MM.1S (cell line): ENCODE measurements around the gene EBI3.
"Not testable (repeated sequence)": the region's sequence is repeated elsewhere in the genome, so short reads cannot be mapped to it uniquely, and the experiment has no call there.

Experiments used
- DNase-seq: peaks from one replicate; pipeline ENCODE4 v3.0.0-alpha.2; 2015
- H2AFZ ChIP-seq: fragments of 300-600 bp; sonication (generic); 2 replicates; pipeline ENCODE4 v1.6.0; 2016; ENCODE audit warnings: antibody characterized with exemption, low read length
- H3F3A ChIP-seq: fragments of 300-600 bp; sonication (generic); 2 replicates; pipeline ENCODE4 v1.6.1; 2016; ENCODE audit warnings: mild to moderate bottlenecking, antibody characterized with exemption, low read length, moderate library complexity, mixed read lengths; ENCODE audit not compliant: insufficient read depth
- H3K27ac ChIP-seq: fragments of 300-600 bp; sonication (generic); 2 replicates; pipeline ENCODE4 v1.5.1; 2016; ENCODE audit warnings: mild to moderate bottlenecking, low read length
- H3K27me3 ChIP-seq: fragments of 300-600 bp; sonication (generic); replicated peaks from 2 replicates; pipeline ENCODE4 v1.6.0; 2016; ENCODE audit warnings: low read length; ENCODE audit not compliant: insufficient read depth
- H3K36me3 ChIP-seq: fragments of 300-600 bp; sonication (generic); replicated peaks from 2 replicates; pipeline ENCODE4 v1.6.1; 2016; ENCODE audit warnings: mild to moderate bottlenecking, low read length, mixed read lengths; ENCODE audit not compliant: insufficient read depth
- H3K4me1 ChIP-seq: fragments of 300-600 bp; sonication (generic); 2 replicates; pipeline ENCODE4 v1.6.1; 2016; ENCODE audit warnings: low read length, mixed read lengths
- H3K4me2 ChIP-seq: fragments of 300-600 bp; sonication (generic); 2 replicates; pipeline ENCODE4 v1.6.0; 2016; ENCODE audit warnings: low read depth, low read length
- H3K4me3 ChIP-seq: fragments of 300-600 bp; sonication (generic); 2 replicates; pipeline ENCODE4 v1.5.1; 2016; ENCODE audit warnings: low read length, mixed read lengths
- H3K79me2 ChIP-seq: fragments of 300-600 bp; sonication (generic); 2 replicates; pipeline ENCODE4 v1.6.1; 2016; ENCODE audit warnings: mixed run types, low read length, mixed read lengths
- H3K9ac ChIP-seq: fragments of 300-600 bp; sonication (generic); 2 replicates; pipeline ENCODE4 v1.6.1; 2016; ENCODE audit warnings: low read length, mixed read lengths
- H3K9me2 ChIP-seq: fragments of 300-600 bp; sonication (generic); replicated peaks from 2 replicates; pipeline ENCODE4 v1.6.1; 2016; ENCODE audit warnings: mild to moderate bottlenecking, low read length, mixed read lengths; ENCODE audit not compliant: insufficient read depth
- H3K9me3 ChIP-seq: fragments of 300-600 bp; sonication (generic); replicated peaks from 2 replicates; pipeline ENCODE4 v1.6.1; 2016; ENCODE audit warnings: mild to moderate bottlenecking, low read length, mixed read lengths; ENCODE audit not compliant: insufficient read depth
- H4K20me1 ChIP-seq: fragments of 300-600 bp; sonication (generic); 2 replicates; pipeline ENCODE4 v1.6.1; 2016; ENCODE audit warnings: mild to moderate bottlenecking, low read length, moderate library complexity, mixed read lengths; ENCODE audit not compliant: insufficient read depth
- CTCF ChIP-seq: fragments of 300-600 bp; sonication (generic); IDR thresholded peaks from 2 replicates; pipeline ENCODE4 v1.5.1; 2016; ENCODE audit warnings: antibody characterized with exemption, low read length, mixed read lengths
- EZH2 ChIP-seq: fragments of 300-600 bp; sonication (generic); optimal IDR thresholded peaks from 2 replicates; pipeline ENCODE3; 2017; ENCODE audit warnings: low read depth, mild to moderate bottlenecking, antibody characterized with exemption, low read length, mixed read lengths
- EZH2phosphoT487 ChIP-seq: fragments of 300-600 bp; sonication (generic); IDR thresholded peaks from 2 replicates; pipeline ENCODE4 v1.6.1; 2018; ENCODE audit warnings: antibody characterized with exemption, low read length

EBI3 gene

DNA sequence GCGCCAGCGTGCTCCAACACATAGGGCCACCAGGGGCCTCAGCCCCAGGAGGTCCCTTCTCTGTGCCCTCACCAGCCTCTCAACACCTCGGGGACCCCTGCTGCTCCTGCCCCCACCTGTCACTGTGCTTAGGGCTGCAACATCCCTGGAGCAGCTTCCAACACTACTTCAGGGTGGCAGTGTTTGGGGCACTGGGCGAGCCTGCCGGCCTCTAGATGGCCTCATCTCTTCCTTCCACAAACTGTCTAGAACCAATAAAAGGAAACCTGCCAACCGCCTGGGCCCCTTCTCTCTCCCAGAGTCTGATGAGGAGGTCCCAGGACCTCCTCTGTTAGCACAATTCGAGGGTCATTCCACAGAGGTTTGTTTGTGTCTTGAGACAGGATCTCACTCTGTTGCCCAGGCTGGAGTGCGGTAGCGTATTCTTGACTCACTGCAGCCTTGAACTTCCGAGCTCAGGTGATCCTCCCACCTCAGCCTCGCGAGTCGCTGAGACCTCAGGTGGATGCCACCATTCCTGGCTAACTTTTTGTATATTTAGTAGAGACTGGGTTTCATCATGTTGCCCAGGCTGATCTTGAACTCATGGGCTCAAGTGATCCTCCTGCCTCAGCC, 39.6 kb downstream of the EBI3 start:
- DNase-seq: no peak
- Histone ChIP-seq H3K9me2 (no peaks in the 10 kb centered on the region), H3K27me3 (no peaks in the 10 kb centered on the region), H2AFZ (no peak overlapping the region), H3K4me2 (no peak overlapping the region), H3F3A (no peaks in the 10 kb centered on the region), H3K4me1 (no peaks in the 10 kb centered on the region), H4K20me1 (no peaks in the 10 kb centered on the region), H3K9me3 (no peaks in the 10 kb centered on the region), H3K4me3 (no peak overlapping the region), H3K79me2 (no peaks in the 10 kb centered on the region), H3K9ac (no peak overlapping the region), H3K27ac (no peak overlapping the region), H3K36me3 (0 out of 2 replicates have a peak, but pooled peaks cover 5% of the 10 kb centered on the region)
- TF ChIP-seq EZH2phosphoT487: no peak
- no peak for TF ChIP-seq EZH2
- no peak for TF ChIP-seq CTCF

GRCh38 chr19:4272894-4273293, 43.6 kb downstream of the EBI3 start:
- no peaks in the 10 kb centered on the region for H3K9me3 ChIP-seq
- no peaks in the 10 kb centered on the region for H3K9me2 ChIP-seq
- peaks cover 18% of the 10 kb centered on the region for H3K27me3 ChIP-seq
- H3K9ac ChIP-seq: no peak overlapping the region
- no peaks in the 10 kb centered on the region for H3F3A ChIP-seq
- no peaks in the 10 kb centered on the region for H3K4me1 ChIP-seq
- H3K79me2 ChIP-seq: no peaks in the 10 kb centered on the region
- TF ChIP-seq EZH2phosphoT487 (no peak), EZH2 (no peak), CTCF (no peak)
- DNase-seq: no peak
- no peak overlapping the region for H3K4me3 ChIP-seq
- no peak overlapping the region for H3K4me2 ChIP-seq
- no peaks in the 10 kb centered on the region for H4K20me1 ChIP-seq
- H3K27ac ChIP-seq: no peak overlapping the region
- H3K36me3 ChIP-seq: 0 out of 2 replicates have a peak, but pooled peaks cover 5% of the 10 kb centered on the region
- H2AFZ ChIP-seq: no peak overlapping the region

GRCh38 chr19:4274321-4274686, 45.0 kb downstream of the EBI3 start:
- DNase-seq, H3K4me1 ChIP-seq, H3K4me2 ChIP-seq, H4K20me1 ChIP-seq, H3K27ac ChIP-seq, H3F3A ChIP-seq, H3K79me2 ChIP-seq, H3K9me3 ChIP-seq, H3K9me2 ChIP-seq, H3K4me3 ChIP-seq, H3K9ac ChIP-seq, H3K36me3 ChIP-seq, H2AFZ ChIP-seq: not testable (repeated sequence)
- H3K27me3 ChIP-seq: peaks cover 32% of the 10 kb centered on the region

GRCh38 chr19:4277191-4277696, 47.9 kb downstream of the EBI3 start:
- Histone ChIP-seq H3K4me2 (no peak overlapping the region), H3K79me2 (no peaks in the 10 kb centered on the region), H3K4me3 (no peak overlapping the region), H2AFZ (no peak overlapping the region), H3F3A (no peaks in the 10 kb centered on the region), H3K9ac (no peak overlapping the region), H3K9me2 (no peaks in the 10 kb centered on the region), H3K4me1 (no peaks in the 10 kb centered on the region), H4K20me1 (no peaks in the 10 kb centered on the region), H3K9me3 (no peaks in the 10 kb centered on the region), H3K27ac (no peak overlapping the region), H3K36me3 (no peaks in the 10 kb centered on the region), H3K27me3 (peaks cover 60% of the 10 kb centered on the region)
- no peak for DNase-seq
- TF ChIP-seq EZH2phosphoT487: no peak
- no peak for TF ChIP-seq EZH2
- TF ChIP-seq CTCF: no peak
